Liver (tissue), 9 donors: ENCODE results near the gene RCOR3. TPM values are rescaled to one million over a fixed set of nuclear protein-coding genes. Genes with fewer than 3 reads are reported as not detected.

Experiments
- DNase-seq: peaks from one replicate; pipeline ENCODE4 v3.0.0-alpha.2; 2017; ENCODE audit warnings: low spot score
- H3K27ac ChIP-seq, 2 donors: one replicate each; pipeline ENCODE4 v1.7.0; 2013; ENCODE audit warnings: inconsistent platforms in 2 of 2, low read length in 2 of 2, control low read depth in 1 of 2, low read depth in 1 of 2, mild to moderate bottlenecking in 1 of 2
- H3K27me3 ChIP-seq, 4 donors: one replicate each; pipeline versions ENCODE4 v1.6.1 to v1.7.0; 2013; ENCODE audit warnings: low read length in 3 of 4, inconsistent platforms in 1 of 4, mild to moderate bottlenecking in 1 of 4, moderate library complexity in 1 of 4; ENCODE audit not compliant: control insufficient read depth in 4 of 4, insufficient read depth in 4 of 4
- H3K36me3 ChIP-seq, 4 donors: one replicate each; pipeline versions ENCODE4 v1.6.1 to v1.7.0; 2013; ENCODE audit warnings: low read length in 3 of 4, mild to moderate bottlenecking in 3 of 4, low read depth in 1 of 4, moderate library complexity in 1 of 4; ENCODE audit not compliant: control insufficient read depth in 4 of 4, insufficient read depth in 3 of 4
- H3K4me1 ChIP-seq, 4 donors: one replicate each; pipeline versions ENCODE4 v1.6.1 to v1.7.0; 2013; ENCODE audit warnings: low read length in 3 of 4, mild to moderate bottlenecking in 3 of 4, moderate library complexity in 1 of 4; ENCODE audit not compliant: control insufficient read depth in 4 of 4, insufficient read depth in 4 of 4
- H3K4me3 ChIP-seq, 3 donors: one replicate each; pipeline versions ENCODE4 v1.6.1 to v1.7.0; 2013; ENCODE audit warnings: low read length in 3 of 3, control low read depth in 1 of 3, low read depth in 1 of 3, mild to moderate bottlenecking in 1 of 3
- H3K9ac ChIP-seq, 2 donors: one replicate each; pipeline ENCODE4 v1.7.0; 2013; ENCODE audit warnings: low read length in 2 of 2, mild to moderate bottlenecking in 2 of 2, moderate library complexity in 2 of 2, control low read depth in 1 of 2, low read depth in 1 of 2
- H3K9me3 ChIP-seq, 4 donors: one replicate each; pipeline versions ENCODE4 v1.6.1 to v1.7.0; 2013; ENCODE audit warnings: low read length in 3 of 4; ENCODE audit not compliant: control insufficient read depth in 4 of 4
- ATF3 ChIP-seq: IDR thresholded peaks from 2 replicates; pipeline ENCODE4 v1.6.1; 2016; ENCODE audit warnings: antibody characterized with exemption
- FOXA1 ChIP-seq: IDR thresholded peaks from 2 replicates; pipeline ENCODE4 v1.6.1; 2016; ENCODE audit warnings: antibody characterized with exemption
- FOXA2 ChIP-seq: IDR thresholded peaks from 2 replicates; pipeline ENCODE4 v1.6.1; 2016; ENCODE audit warnings: antibody characterized with exemption
- GABPA ChIP-seq, 2 donors: IDR thresholded peaks in 1 of 2; conservative IDR thresholded peaks in 1 of 2; 2 replicates each; pipeline ENCODE4 v1.6.1; 2016; ENCODE audit warnings: antibody characterized with exemption in 2 of 2, mild to moderate bottlenecking in 1 of 2, moderate library complexity in 1 of 2
- HNF4A ChIP-seq, 2 donors: conservative IDR thresholded peaks; 2 replicates each; pipeline ENCODE4 v1.6.1; 2016; ENCODE audit warnings: antibody characterized with exemption in 2 of 2, mild to moderate bottlenecking in 2 of 2
- HNF4G ChIP-seq: IDR thresholded peaks from 2 replicates; pipeline ENCODE4 v1.6.1; 2016; ENCODE audit warnings: antibody characterized with exemption
- NR2F2 ChIP-seq: IDR thresholded peaks from 2 replicates; pipeline ENCODE4 v1.6.1; 2016; ENCODE audit warnings: antibody characterized with exemption
- RAD21 ChIP-seq, 2 donors: IDR thresholded peaks; 2 replicates each; pipeline ENCODE4 v1.6.1; 2016; ENCODE audit warnings: antibody characterized with exemption in 2 of 2, mild to moderate bottlenecking in 2 of 2
- RXRA ChIP-seq, 2 donors: IDR thresholded peaks; 2 replicates each; pipeline ENCODE4 v1.6.1; 2017 to 2018; ENCODE audit warnings: antibody characterized with exemption in 2 of 2, mild to moderate bottlenecking in 1 of 2
- TAF1 ChIP-seq: conservative IDR thresholded peaks from 2 replicates; pipeline ENCODE4 v1.6.1; 2016; ENCODE audit warnings: antibody characterized with exemption, mild to moderate bottlenecking
- YY1 ChIP-seq: IDR thresholded peaks from 2 replicates; pipeline ENCODE4 v1.6.1; 2016; ENCODE audit warnings: antibody characterized with exemption, mild to moderate bottlenecking
- ZBTB33 ChIP-seq: IDR thresholded peaks from 2 replicates; pipeline ENCODE4 v1.6.1; 2016; ENCODE audit warnings: antibody characterized with exemption
- WGBS: extraction: QIAGEN DNeasy Blood & Tissue Kit; methylation state at CpG from one replicate; pipeline ENCODE4 v1.1.7; 2013; 5-methylcytosine and 5-hydroxymethylcytosine counted together
- polyA plus RNA-seq, 2 donors: library from polyadenylated mRNA; stranded (reverse) in 1 of 2; unstranded in 1 of 2; fragments of 200-250 nt in 1 of 2; fragments of >200 nt in 1 of 2; fragmentation: Nextera tagmentation in 1 of 2; extraction: Ambion mirVana in 1 of 2; gene quantifications; one replicate each; pipeline versions ENCODE4 v1.2.1 to v1.2.3, GENCODE V29; 2013 to 2015
- total RNA-seq, 2 donors: library from RNA; depleted of rRNA; stranded (reverse); fragments of >200 nt; gene quantifications; one replicate each; pipeline ENCODE4 v1.2.3, GENCODE V29; 2014
- TF ChIP-seq, protein P1 (sequence below): fragments of 150-350 bp; IDR thresholded peaks from 2 replicates; pipeline ENCODE4 v1.5.1; 2017; ENCODE audit warnings: improper control_type of control experiment, low read depth, low read length; ENCODE audit not compliant: missing input control
- TF ChIP-seq, protein P2 (sequence below): IDR thresholded peaks from 2 replicates; pipeline ENCODE4 v1.6.1; 2016; ENCODE audit warnings: antibody characterized with exemption, mild to moderate bottlenecking
- donor health status: healthy.
- donor health status: healthy.
- donor health status: healthy.
- donor health status: healthy.
- donor health status: healthy.

The RCOR3 gene
- total and polyA plus RNA-seq, 4 donors = 7.8 to 20.2 (median 13.4) TPM

GRCh38 chr1:211281320-211282022 lies 22.3 kb downstream of the RCOR3 start (continued):
- no peak for TF ChIP-seq NR2F2

- no peaks in the 10 kb centered on the region for H3K27me3 ChIP-seq
- H3K36me3 ChIP-seq = peaks cover 9 to 64% (median 46%) of the 10 kb centered on the region in 4 donors
- H3K4me1 ChIP-seq = no peaks in the 10 kb centered on the region
- no peak for TF ChIP-seq NR2F2
- no peak for TF ChIP-seq ATF3
- TF ChIP-seq, protein P1, sequence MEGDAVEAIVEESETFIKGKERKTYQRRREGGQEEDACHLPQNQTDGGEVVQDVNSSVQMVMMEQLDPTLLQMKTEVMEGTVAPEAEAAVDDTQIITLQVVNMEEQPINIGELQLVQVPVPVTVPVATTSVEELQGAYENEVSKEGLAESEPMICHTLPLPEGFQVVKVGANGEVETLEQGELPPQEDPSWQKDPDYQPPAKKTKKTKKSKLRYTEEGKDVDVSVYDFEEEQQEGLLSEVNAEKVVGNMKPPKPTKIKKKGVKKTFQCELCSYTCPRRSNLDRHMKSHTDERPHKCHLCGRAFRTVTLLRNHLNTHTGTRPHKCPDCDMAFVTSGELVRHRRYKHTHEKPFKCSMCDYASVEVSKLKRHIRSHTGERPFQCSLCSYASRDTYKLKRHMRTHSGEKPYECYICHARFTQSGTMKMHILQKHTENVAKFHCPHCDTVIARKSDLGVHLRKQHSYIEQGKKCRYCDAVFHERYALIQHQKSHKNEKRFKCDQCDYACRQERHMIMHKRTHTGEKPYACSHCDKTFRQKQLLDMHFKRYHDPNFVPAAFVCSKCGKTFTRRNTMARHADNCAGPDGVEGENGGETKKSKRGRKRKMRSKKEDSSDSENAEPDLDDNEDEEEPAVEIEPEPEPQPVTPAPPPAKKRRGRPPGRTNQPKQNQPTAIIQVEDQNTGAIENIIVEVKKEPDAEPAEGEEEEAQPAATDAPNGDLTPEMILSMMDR = no peak
- TF ChIP-seq FOXA2 = no peak
- TF ChIP-seq HNF4G = no peak
- no peak for TF ChIP-seq YY1
- TF ChIP-seq HNF4A (conservative IDR thresholded peaks at IDR 0.05) = no peak
- no peak for TF ChIP-seq TAF1
- TF ChIP-seq RAD21 (IDR thresholded peaks at IDR 0.05) = no peak
- no peak for TF ChIP-seq ZBTB33
- TF ChIP-seq, protein P2, sequence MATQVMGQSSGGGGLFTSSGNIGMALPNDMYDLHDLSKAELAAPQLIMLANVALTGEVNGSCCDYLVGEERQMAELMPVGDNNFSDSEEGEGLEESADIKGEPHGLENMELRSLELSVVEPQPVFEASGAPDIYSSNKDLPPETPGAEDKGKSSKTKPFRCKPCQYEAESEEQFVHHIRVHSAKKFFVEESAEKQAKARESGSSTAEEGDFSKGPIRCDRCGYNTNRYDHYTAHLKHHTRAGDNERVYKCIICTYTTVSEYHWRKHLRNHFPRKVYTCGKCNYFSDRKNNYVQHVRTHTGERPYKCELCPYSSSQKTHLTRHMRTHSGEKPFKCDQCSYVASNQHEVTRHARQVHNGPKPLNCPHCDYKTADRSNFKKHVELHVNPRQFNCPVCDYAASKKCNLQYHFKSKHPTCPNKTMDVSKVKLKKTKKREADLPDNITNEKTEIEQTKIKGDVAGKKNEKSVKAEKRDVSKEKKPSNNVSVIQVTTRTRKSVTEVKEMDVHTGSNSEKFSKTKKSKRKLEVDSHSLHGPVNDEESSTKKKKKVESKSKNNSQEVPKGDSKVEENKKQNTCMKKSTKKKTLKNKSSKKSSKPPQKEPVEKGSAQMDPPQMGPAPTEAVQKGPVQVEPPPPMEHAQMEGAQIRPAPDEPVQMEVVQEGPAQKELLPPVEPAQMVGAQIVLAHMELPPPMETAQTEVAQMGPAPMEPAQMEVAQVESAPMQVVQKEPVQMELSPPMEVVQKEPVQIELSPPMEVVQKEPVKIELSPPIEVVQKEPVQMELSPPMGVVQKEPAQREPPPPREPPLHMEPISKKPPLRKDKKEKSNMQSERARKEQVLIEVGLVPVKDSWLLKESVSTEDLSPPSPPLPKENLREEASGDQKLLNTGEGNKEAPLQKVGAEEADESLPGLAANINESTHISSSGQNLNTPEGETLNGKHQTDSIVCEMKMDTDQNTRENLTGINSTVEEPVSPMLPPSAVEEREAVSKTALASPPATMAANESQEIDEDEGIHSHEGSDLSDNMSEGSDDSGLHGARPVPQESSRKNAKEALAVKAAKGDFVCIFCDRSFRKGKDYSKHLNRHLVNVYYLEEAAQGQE = no peak
- TF ChIP-seq FOXA1 = no peak
- no peaks in the 10 kb centered on the region for H3K9me3 ChIP-seq
- H3K9ac ChIP-seq = no peak overlapping the region
- no peak for DNase-seq
- no peak overlapping the region for H3K27ac ChIP-seq
- no peak overlapping the region for H3K4me3 ChIP-seq
Observed at GRCh38 chr1:211282023-211282373, 22.8 kb downstream of the RCOR3 start.

DNA sequence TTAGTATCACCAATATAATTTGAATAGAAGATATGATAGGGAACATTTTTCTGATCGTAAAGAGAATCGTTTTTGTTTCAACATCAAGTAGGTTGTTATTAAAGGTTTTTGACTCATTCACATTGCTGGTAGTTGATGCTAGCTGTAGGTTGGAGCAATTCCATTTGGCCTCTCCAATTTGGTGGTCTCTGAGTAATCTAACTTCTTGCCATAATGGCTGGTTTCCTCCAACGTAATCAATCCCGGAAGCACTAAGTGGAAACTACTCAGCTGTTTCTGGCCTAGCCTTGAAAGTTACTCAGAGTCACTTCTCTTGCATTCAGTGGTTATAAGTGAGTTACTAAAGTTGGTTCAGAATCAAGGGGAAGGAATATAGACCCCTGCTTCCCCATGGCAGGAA lies 26.0 kb downstream of the RCOR3 start:
- H3K36me3 ChIP-seq = peaks cover 8 to 59% (median 43%) of the 10 kb centered on the region in 4 donors
- DNase-seq = no peak
- H3K9me3 ChIP-seq = no peaks in the 10 kb centered on the region
- H3K4me3 ChIP-seq = no peak overlapping the region
- no peak overlapping the region for H3K9ac ChIP-seq
- H3K4me1 ChIP-seq = no peaks in the 10 kb centered on the region
- H3K27me3 ChIP-seq = no peaks in the 10 kb centered on the region
- no peak overlapping the region for H3K27ac ChIP-seq
- WGBS = 93% methylated on average over 4 of the region's 4 CpGs
- TF ChIP-seq FOXA1 (no peak), TAF1 (no peak), RXRA (IDR thresholded peaks at IDR 0.05) (no peak), ZBTB33 (no peak), GABPA (IDR thresholded peaks at IDR 0.05 in 1 of 2, conservative IDR thresholded peaks at IDR 0.05 in 1 of 2) (no peak)
- TF ChIP-seq, protein P2 = no peak
